OCI-LY3 (cell line): Measurements from ENCODE around the gene GRID2.

ENCODE experiments used
- H2AFZ ChIP-seq: fragments of 200-600, 300-600 bp; shearing (Covaris generic); 2 replicates; pipeline ENCODE4 v1.6.0; 2014; ENCODE audit warnings: antibody characterized with exemption, low read depth, low read length
- H3K27ac ChIP-seq: fragments of 200-600, 300-600 bp; sonication (generic); 2 replicates; pipeline ENCODE4 v1.5.1; 2014; ENCODE audit warnings: mild to moderate bottlenecking, low read length, moderate library complexity, mixed read lengths
- H3K27me3 ChIP-seq: fragments of 200-600, 300-600 bp; sonication (generic); 2 replicates; pipeline ENCODE4 v1.6.1; 2014; ENCODE audit warnings: low read depth, low read length, mixed read lengths
- H3K36me3 ChIP-seq: fragments of 200-600, 300-600 bp; sonication (generic); replicated peaks from 2 replicates; pipeline ENCODE3; 2014; ENCODE audit warnings: low read depth, low read length, mixed read lengths
- H3K4me1 ChIP-seq: fragments of 300-600, 200-600 bp; sonication (generic); 2 replicates; pipeline ENCODE4 v1.6.1; 2014; ENCODE audit warnings: low read length, mixed read lengths
- H3K4me2 ChIP-seq: fragments of 200-600, 300-600 bp; sonication (generic); 2 replicates; pipeline ENCODE4 v1.6.1; 2014; ENCODE audit warnings: low read length, mixed read lengths
- H3K4me3 ChIP-seq: fragments of 300-600, 200-600 bp; sonication (generic); 2 replicates; pipeline ENCODE4 v1.5.1; 2014; ENCODE audit warnings: antibody characterized with exemption, mild to moderate bottlenecking, low read length, moderate library complexity
- H3K79me2 ChIP-seq: fragments of 300-600, 200-600 bp; shearing (Covaris generic); 2 replicates; pipeline ENCODE4 v1.6.1; 2014; ENCODE audit warnings: mild to moderate bottlenecking, low read length, mixed read lengths
- H3K9ac ChIP-seq: fragments of 300-600, 200-600 bp; shearing (Covaris generic); 2 replicates; pipeline ENCODE4 v1.6.0; 2014; ENCODE audit warnings: mild to moderate bottlenecking, low read length, moderate library complexity
- H3K9me3 ChIP-seq: fragments of 200-600, 300-600 bp; shearing (Covaris generic); 2 replicates; pipeline ENCODE4 v1.6.1; 2014; ENCODE audit warnings: low read length, mixed read lengths; ENCODE audit not compliant: insufficient read depth
- H4K20me1 ChIP-seq: fragments of 200-600, 300-600 bp; sonication (generic); 2 replicates; pipeline ENCODE4 v1.6.1; 2016; ENCODE audit warnings: low read length, mixed read lengths; ENCODE audit not compliant: insufficient read depth
- CTCF ChIP-seq: fragments of 200-600, 300-600 bp; sonication (generic); IDR thresholded peaks from 2 replicates; pipeline ENCODE4 v1.5.1; 2014; ENCODE audit warnings: antibody characterized with exemption, low read length, low read depth
- EZH2phosphoT487 ChIP-seq: fragments of 200-600 bp; shearing (Covaris generic); IDR thresholded peaks from 2 replicates; pipeline ENCODE4 v1.6.1; 2018; ENCODE audit warnings: antibody characterized with exemption, mixed run types, low read depth

The GRID2 gene

GRCh38 chr4:92344216-92344615 lies 40.5 kb downstream of the GRID2 start:
- no peaks in the 10 kb centered on the region for H3K36me3 ChIP-seq
- H3K9ac ChIP-seq, result no peak overlapping the region
- no peaks in the 10 kb centered on the region for H3K9me3 ChIP-seq
- no peak overlapping the region for H2AFZ ChIP-seq
- no peaks in the 10 kb centered on the region for H4K20me1 ChIP-seq
- no peak overlapping the region for H3K27ac ChIP-seq
- H3K4me1 ChIP-seq, result no peaks in the 10 kb centered on the region
- no peak for TF ChIP-seq EZH2phosphoT487
- no peak for TF ChIP-seq CTCF
- H3K4me3 ChIP-seq, result no peak overlapping the region
- H3K79me2 ChIP-seq, result no peaks in the 10 kb centered on the region
- H3K4me2 ChIP-seq, result no peak overlapping the region
- H3K27me3 ChIP-seq, result no peaks in the 10 kb centered on the region

- H3K27ac ChIP-seq, result no peak overlapping the region
- H3K4me3 ChIP-seq, result no peak overlapping the region
These were observed 42.5 kb downstream of the GRID2 start for GRCh38 chr4:92346289-92346688.

GRCh38 chr4:92357966-92358365 lies 54.2 kb downstream of the GRID2 start:
- no peak overlapping the region for H3K4me2 ChIP-seq
- H3K27me3 ChIP-seq, result no peaks in the 10 kb centered on the region
- no peaks in the 10 kb centered on the region for H3K79me2 ChIP-seq
- H3K27ac ChIP-seq, result no peak overlapping the region
- H3K9ac ChIP-seq, result no peak overlapping the region
- no peak overlapping the region for H2AFZ ChIP-seq
- no peaks in the 10 kb centered on the region for H3K36me3 ChIP-seq
- H4K20me1 ChIP-seq, result no peaks in the 10 kb centered on the region
- H3K9me3 ChIP-seq, result no peaks in the 10 kb centered on the region
- peaks cover 10% of the 10 kb centered on the region for H3K4me1 ChIP-seq
- TF ChIP-seq CTCF (no peak), EZH2phosphoT487 (no peak)
- H3K4me3 ChIP-seq, result no peak overlapping the region

More at GRCh38 chr4:92346289-92346688, 42.5 kb downstream of the GRID2 start:
- Histone ChIP-seq H3K27me3 (no peaks in the 10 kb centered on the region), H3K36me3 (no peaks in the 10 kb centered on the region), H3K9me3 (no peaks in the 10 kb centered on the region), H3K9ac (no peak overlapping the region), H3K79me2 (no peaks in the 10 kb centered on the region), H3K4me2 (no peak overlapping the region), H2AFZ (no peak overlapping the region), H4K20me1 (no peaks in the 10 kb centered on the region), H3K4me1 (no peaks in the 10 kb centered on the region)
- no peak for TF ChIP-seq EZH2phosphoT487
- no peak for TF ChIP-seq CTCF

GRCh38 chr4:92359491-92359890 lies 55.7 kb downstream of the GRID2 start:
- no peaks in the 10 kb centered on the region for H3K36me3 ChIP-seq
- no peak overlapping the region for H3K4me2 ChIP-seq
- H3K9ac ChIP-seq, result no peak overlapping the region
- H3K27ac ChIP-seq, result no peak overlapping the region
- H3K4me3 ChIP-seq, result no peak overlapping the region
- H3K79me2 ChIP-seq, result no peaks in the 10 kb centered on the region
- H2AFZ ChIP-seq, result no peak overlapping the region
- H4K20me1 ChIP-seq, result no peaks in the 10 kb centered on the region
- no peaks in the 10 kb centered on the region for H3K9me3 ChIP-seq
- TF ChIP-seq CTCF, result no peak
- TF ChIP-seq EZH2phosphoT487, result no peak
- peaks cover 10% of the 10 kb centered on the region for H3K4me1 ChIP-seq
- H3K27me3 ChIP-seq, result no peaks in the 10 kb centered on the region
